Mesenchymal stem cell (in vitro differentiated cells and primary cell): Measurements from ENCODE around the gene TEKT4. TPM values are rescaled to one million over a fixed set of nuclear protein-coding genes. Genes with fewer than 3 reads are reported as not detected.
"Not testable (repeated sequence)": the region's sequence is repeated elsewhere in the genome, so short reads cannot be mapped to it uniquely, and the experiment has no call there.

Experiments
- DNase-seq: peaks from one replicate; pipeline ENCODE4 v3.0.0-alpha.2; 2013
- H2AFZ ChIP-seq: one replicate; pipeline ENCODE4 v1.6.1; 2013; ENCODE audit warnings: low read depth, mild to moderate bottlenecking, control low read depth, inconsistent platforms, low read length, moderate library complexity
- H2AK5ac ChIP-seq: 2 replicates; pipeline ENCODE4 v1.6.1; 2013; ENCODE audit warnings: low read length, moderate library complexity, mild to moderate bottlenecking, inconsistent platforms; ENCODE audit not compliant: severe bottlenecking
- H2BK120ac ChIP-seq: one replicate; pipeline ENCODE4 v1.6.1; 2013; ENCODE audit warnings: low read depth, mild to moderate bottlenecking, inconsistent platforms, low read length, moderate library complexity
- H2BK12ac ChIP-seq, 2 experiments: one replicate each; pipeline ENCODE4 v1.6.1; 2013; ENCODE audit warnings: inconsistent platforms in 2 of 2, low read length in 2 of 2, mild to moderate bottlenecking in 2 of 2, moderate library complexity in 2 of 2, control low read depth in 1 of 2
- H2BK15ac ChIP-seq: one replicate; pipeline ENCODE4 v1.6.1; 2013; ENCODE audit warnings: mild to moderate bottlenecking, low read depth, inconsistent platforms; ENCODE audit not compliant: poor library complexity, severe bottlenecking
- H2BK5ac ChIP-seq: 2 replicates; pipeline ENCODE4 v1.6.1; 2013; ENCODE audit warnings: low read depth, mild to moderate bottlenecking, low read length, control low read depth, inconsistent platforms; ENCODE audit not compliant: poor library complexity, severe bottlenecking
- H3K14ac ChIP-seq, 2 experiments: one replicate each; pipeline ENCODE4 v1.6.1; 2013; ENCODE audit warnings: inconsistent platforms in 2 of 2, low read length in 2 of 2, control low read depth in 1 of 2, mild to moderate bottlenecking in 1 of 2, moderate library complexity in 1 of 2
- H3K18ac ChIP-seq, 2 experiments: one replicate each; pipeline ENCODE4 v1.6.1; 2013; ENCODE audit warnings: inconsistent platforms in 2 of 2, low read length in 2 of 2, control low read depth in 1 of 2, low read depth in 1 of 2, mild to moderate bottlenecking in 1 of 2
- H3K23ac ChIP-seq, 2 experiments: one replicate each; pipeline ENCODE4 v1.6.1; 2013; ENCODE audit warnings: inconsistent platforms in 2 of 2, low read length in 2 of 2, mild to moderate bottlenecking in 2 of 2, moderate library complexity in 2 of 2, control low read depth in 1 of 2
- H3K27ac ChIP-seq: 2 replicates; pipeline ENCODE4 v1.5.1; 2013; ENCODE audit warnings: mild to moderate bottlenecking, moderate library complexity, low read length, control low read depth, inconsistent platforms; ENCODE audit not compliant: poor library complexity, severe bottlenecking
- H3K27me3 ChIP-seq, 2 experiments: 2 replicates each; pipeline versions ENCODE4 v1.6.1 to v1.7.0; 2013; ENCODE audit warnings: low read length in 2 of 2, mild to moderate bottlenecking in 2 of 2, moderate library complexity in 2 of 2, control low read depth in 1 of 2, inconsistent platforms in 1 of 2; ENCODE audit not compliant: control insufficient read depth in 1 of 2, insufficient read depth in 1 of 2
- H3K36me3 ChIP-seq, 2 experiments: 2 replicates each; pipeline versions ENCODE4 v1.6.1 to v1.7.0; 2013; ENCODE audit warnings: low read length in 2 of 2, control low read depth in 1 of 2, inconsistent platforms in 1 of 2, low read depth in 1 of 2, mild to moderate bottlenecking in 1 of 2; ENCODE audit not compliant: insufficient read depth in 2 of 2, control insufficient read depth in 1 of 2
- H3K4ac ChIP-seq, 2 experiments: one replicate each; pipeline ENCODE4 v1.6.1; 2013; ENCODE audit warnings: inconsistent platforms in 2 of 2, low read length in 2 of 2, mild to moderate bottlenecking in 2 of 2, moderate library complexity in 2 of 2, control low read depth in 1 of 2, low read depth in 1 of 2
- H3K4me1 ChIP-seq: 2 replicates; pipeline ENCODE4 v1.6.1; 2013; ENCODE audit warnings: low read depth, low read length, control low read depth; ENCODE audit not compliant: control insufficient read depth, insufficient read depth
- H3K4me2 ChIP-seq: 2 replicates; pipeline ENCODE4 v1.6.1; 2013; ENCODE audit warnings: low read length, mild to moderate bottlenecking, inconsistent platforms; ENCODE audit not compliant: poor library complexity, severe bottlenecking
- H3K4me3 ChIP-seq, 2 experiments: 2 replicates each; pipeline versions ENCODE4 v1.5.1 to v1.7.0; 2013; ENCODE audit warnings: low read length in 2 of 2, mild to moderate bottlenecking in 2 of 2, control low read depth in 1 of 2, low read depth in 1 of 2; ENCODE audit not compliant: insufficient read depth in 1 of 2
- H3K79me1 ChIP-seq: replicated peaks from 2 replicates; pipeline ENCODE4 v1.6.1; 2013; ENCODE audit warnings: mild to moderate bottlenecking, control low read depth, low read length, inconsistent platforms; ENCODE audit not compliant: poor library complexity, severe bottlenecking
- H3K9ac ChIP-seq: 2 replicates; pipeline ENCODE4 v1.7.0; 2013; ENCODE audit warnings: mild to moderate bottlenecking, low read length, moderate library complexity
- H3K9me3 ChIP-seq: 2 replicates; pipeline ENCODE4 v1.7.0; 2013; ENCODE audit warnings: mild to moderate bottlenecking, low read length; ENCODE audit not compliant: control insufficient read depth
- H4K8ac ChIP-seq: one replicate; pipeline ENCODE4 v1.6.1; 2013; ENCODE audit warnings: inconsistent platforms, mild to moderate bottlenecking, low read length, moderate library complexity
- H4K91ac ChIP-seq: one replicate; pipeline ENCODE4 v1.6.1; 2013; ENCODE audit warnings: mild to moderate bottlenecking, low read length, inconsistent platforms
- WGBS: methylation state at CpG from one replicate; pipeline ENCODE4 v1.1.7; 2013; ENCODE audit warnings: mixed read lengths; 5-methylcytosine and 5-hydroxymethylcytosine counted together
- polyA plus RNA-seq, 2 experiments: library from polyadenylated mRNA; stranded (reverse); fragments of 200-250 nt; gene quantifications; one replicate each; pipeline ENCODE4 v1.2.3, GENCODE V29; 2013

The TEKT4 gene, protein sequence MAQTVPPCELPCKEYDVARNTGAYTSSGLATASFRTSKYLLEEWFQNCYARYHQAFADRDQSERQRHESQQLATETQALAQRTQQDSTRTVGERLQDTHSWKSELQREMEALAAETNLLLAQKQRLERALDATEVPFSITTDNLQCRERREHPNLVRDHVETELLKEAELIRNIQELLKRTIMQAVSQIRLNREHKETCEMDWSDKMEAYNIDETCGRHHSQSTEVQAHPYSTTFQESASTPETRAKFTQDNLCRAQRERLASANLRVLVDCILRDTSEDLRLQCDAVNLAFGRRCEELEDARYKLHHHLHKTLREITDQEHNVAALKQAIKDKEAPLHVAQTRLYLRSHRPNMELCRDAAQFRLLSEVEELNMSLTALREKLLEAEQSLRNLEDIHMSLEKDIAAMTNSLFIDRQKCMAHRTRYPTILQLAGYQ
- polyA plus RNA-seq (2013, experiment 1 of 2) = not detected
- not detected for polyA plus RNA-seq (2013, experiment 2 of 2)

DNA sequence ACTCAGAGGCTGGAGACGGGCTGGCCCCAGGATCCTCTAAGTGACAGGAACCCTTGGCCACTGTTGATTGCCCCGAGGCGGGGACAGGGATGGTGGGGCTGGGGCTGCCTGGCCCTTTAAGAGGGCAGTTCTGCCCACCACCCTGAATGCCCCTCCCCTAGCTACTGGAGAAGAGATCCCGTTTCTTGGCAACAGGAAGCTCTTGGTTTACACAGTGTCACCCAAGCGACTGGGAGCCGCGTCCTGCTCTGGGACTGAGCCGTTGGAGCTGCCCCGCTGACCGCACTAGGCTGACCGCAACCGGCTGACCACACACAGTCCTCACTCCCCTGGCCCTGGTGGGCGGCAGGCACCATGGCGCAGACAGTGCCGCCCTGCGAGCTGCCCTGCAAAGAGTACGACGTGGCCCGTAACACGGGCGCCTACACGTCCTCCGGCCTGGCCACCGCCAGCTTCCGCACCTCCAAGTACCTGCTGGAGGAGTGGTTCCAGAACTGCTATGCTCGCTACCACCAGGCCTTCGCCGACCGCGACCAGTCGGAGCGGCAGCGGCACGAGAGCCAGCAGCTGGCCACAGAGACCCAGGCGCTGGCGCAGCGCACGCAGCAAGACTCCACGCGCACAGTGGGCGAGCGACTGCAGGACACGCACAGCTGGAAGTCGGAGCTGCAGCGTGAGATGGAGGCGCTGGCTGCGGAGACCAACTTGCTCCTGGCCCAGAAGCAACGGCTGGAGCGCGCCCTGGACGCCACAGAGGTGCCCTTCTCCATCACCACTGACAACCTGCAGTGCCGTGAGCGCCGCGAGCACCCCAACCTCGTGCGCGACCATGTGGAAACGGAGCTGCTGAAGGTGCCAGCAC, at the start of gene TEKT4:
Gene TEKT4 (plus strand): TSS at position 205 of the 862 bp plus-strand sequence. CDS start 150 bp downstream, at position 355.
- H4K8ac ChIP-seq = no peak within 1 kb of the TSS
- H2BK5ac ChIP-seq = no peak within 1 kb of the TSS
- no peaks in the 10 kb centered on the region for H3K79me1 ChIP-seq
- H3K4me2 ChIP-seq = no peak within 1 kb of the TSS
- H3K14ac ChIP-seq = no peak within 1 kb of the TSS
- no peak within 1 kb of the TSS for H2BK12ac ChIP-seq
- no peak within 1 kb of the TSS for H3K4ac ChIP-seq
- no peak within 1 kb of the TSS for H2AFZ ChIP-seq
- no peak within 1 kb of the TSS for H2BK15ac ChIP-seq
- no peak within 1 kb of the TSS for H2BK120ac ChIP-seq
- H2AK5ac ChIP-seq = no peak within 1 kb of the TSS
- H3K36me3 ChIP-seq = no peaks in the 10 kb centered on the region
- no peaks in the 10 kb centered on the region for H3K9me3 ChIP-seq
- DNase-seq = no peak
- H3K27ac ChIP-seq = no peak within 1 kb of the TSS
- no peak within 1 kb of the TSS for H3K18ac ChIP-seq
- no peak within 1 kb of the TSS for H3K23ac ChIP-seq
- no peak within 1 kb of the TSS for H4K91ac ChIP-seq
- peaks cover 0 to 23% of the 10 kb centered on the region in 2 experiments for H3K27me3 ChIP-seq
- no peak within 1 kb of the TSS for H3K9ac ChIP-seq
- H3K4me1 ChIP-seq = no peaks in the 10 kb centered on the region
- WGBS = 93% methylated on average over 58 of the region's 59 CpGs
- H3K4me3 ChIP-seq = no peak within 1 kb of the TSS

- H2AFZ ChIP-seq, H2BK120ac ChIP-seq, H3K36me3 ChIP-seq, H2BK15ac ChIP-seq, H3K4me2 ChIP-seq, H3K23ac ChIP-seq, H2AK5ac ChIP-seq, H3K79me1 ChIP-seq, H3K4me1 ChIP-seq, H2BK12ac ChIP-seq, DNase-seq, H3K4ac ChIP-seq, H2BK5ac ChIP-seq, H3K4me3 ChIP-seq, H3K9ac ChIP-seq, H3K27ac ChIP-seq, H3K9me3 ChIP-seq, H3K18ac ChIP-seq, H3K14ac ChIP-seq, H3K27me3 ChIP-seq, H4K8ac ChIP-seq, H4K91ac ChIP-seq: not testable (repeated sequence)
- 15% methylated on average over 2 of the region's 2 CpGs for WGBS
Observed at GRCh38 chr2:94839224-94839623, 32.0 kb upstream of the TEKT4 start.

DNA sequence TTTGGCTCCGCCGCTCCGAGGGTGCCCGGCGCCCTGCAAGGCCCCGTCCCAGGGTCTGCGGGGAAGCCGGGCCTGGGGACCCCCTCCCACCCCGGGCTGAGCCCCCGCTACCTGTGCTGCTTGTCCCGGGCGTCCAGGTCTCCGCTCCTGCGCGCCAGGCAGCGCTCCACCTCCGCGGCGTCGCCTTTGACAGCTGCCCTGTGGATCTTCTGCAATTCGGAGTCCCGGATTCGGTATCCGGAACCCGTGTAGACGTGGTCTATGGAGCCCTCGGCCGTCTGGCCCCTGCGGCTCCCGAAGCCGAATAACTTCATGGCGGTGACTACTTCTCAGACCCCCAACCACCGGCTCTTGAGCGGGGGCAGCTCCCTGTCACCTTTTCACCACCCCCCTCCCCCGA, 14.4 kb upstream of the TEKT4 start:
- not testable (repeated sequence) for H3K14ac ChIP-seq, H3K36me3 ChIP-seq, H3K4me3 ChIP-seq, H3K4me1 ChIP-seq, H3K23ac ChIP-seq, H2BK15ac ChIP-seq, H2BK12ac ChIP-seq, H4K91ac ChIP-seq, H4K8ac ChIP-seq, H3K4ac ChIP-seq, H2AFZ ChIP-seq, H2AK5ac ChIP-seq, H3K9ac ChIP-seq, H3K18ac ChIP-seq, H3K79me1 ChIP-seq, H3K4me2 ChIP-seq, DNase-seq, H2BK120ac ChIP-seq, H3K9me3 ChIP-seq, H3K27ac ChIP-seq, H2BK5ac ChIP-seq
- H3K27me3 ChIP-seq = peaks cover 0 to 20% of the 10 kb centered on the region in 2 experiments
- WGBS = 97% methylated on average over 22 of the region's 35 CpGs
